Mammary epithelial cell (primary cell): Measurements from ENCODE around the gene HADH.

Source experiments
- EZH2 ChIP-seq: IDR thresholded peaks from 2 replicates; pipeline ENCODE4 v1.6.1; 2012; ENCODE audit warnings: low read length, inconsistent platforms, borderline replicate concordance
- TF ChIP-seq, protein P1 (sequence below), 2 donors: IDR thresholded peaks in 1 of 2; conservative IDR thresholded peaks in 1 of 2; 2 replicates each; pipeline ENCODE4 v1.5.1; 2011 to 2012; ENCODE audit warnings: inconsistent platforms in 2 of 2, low read length in 2 of 2, mild to moderate bottlenecking in 2 of 2, control low read depth in 1 of 2, low read depth in 1 of 2; ENCODE audit not compliant: insufficient read depth in 1 of 2; ENCODE audit errors: extremely low read depth in 1 of 2

DNA sequence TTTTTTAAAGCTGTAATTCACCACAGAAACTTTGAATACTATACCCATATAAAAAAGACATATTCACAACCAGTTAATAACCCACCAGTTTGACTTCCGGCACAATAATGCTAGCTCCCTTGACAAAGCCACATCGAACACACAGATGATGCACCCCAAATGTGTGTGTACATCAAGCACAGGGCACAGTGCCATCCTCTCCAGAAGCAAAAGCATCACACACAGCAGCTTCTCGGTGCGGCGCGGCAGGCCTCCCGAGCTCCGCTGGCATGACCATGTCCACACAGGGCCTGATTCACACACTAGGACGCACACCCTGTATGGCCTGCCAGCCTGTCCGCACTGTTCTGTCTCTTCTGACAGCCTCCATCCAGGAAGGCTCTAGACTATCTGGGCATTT is 91.1 kb downstream of the HADH start:
- TF ChIP-seq, protein P1, sequence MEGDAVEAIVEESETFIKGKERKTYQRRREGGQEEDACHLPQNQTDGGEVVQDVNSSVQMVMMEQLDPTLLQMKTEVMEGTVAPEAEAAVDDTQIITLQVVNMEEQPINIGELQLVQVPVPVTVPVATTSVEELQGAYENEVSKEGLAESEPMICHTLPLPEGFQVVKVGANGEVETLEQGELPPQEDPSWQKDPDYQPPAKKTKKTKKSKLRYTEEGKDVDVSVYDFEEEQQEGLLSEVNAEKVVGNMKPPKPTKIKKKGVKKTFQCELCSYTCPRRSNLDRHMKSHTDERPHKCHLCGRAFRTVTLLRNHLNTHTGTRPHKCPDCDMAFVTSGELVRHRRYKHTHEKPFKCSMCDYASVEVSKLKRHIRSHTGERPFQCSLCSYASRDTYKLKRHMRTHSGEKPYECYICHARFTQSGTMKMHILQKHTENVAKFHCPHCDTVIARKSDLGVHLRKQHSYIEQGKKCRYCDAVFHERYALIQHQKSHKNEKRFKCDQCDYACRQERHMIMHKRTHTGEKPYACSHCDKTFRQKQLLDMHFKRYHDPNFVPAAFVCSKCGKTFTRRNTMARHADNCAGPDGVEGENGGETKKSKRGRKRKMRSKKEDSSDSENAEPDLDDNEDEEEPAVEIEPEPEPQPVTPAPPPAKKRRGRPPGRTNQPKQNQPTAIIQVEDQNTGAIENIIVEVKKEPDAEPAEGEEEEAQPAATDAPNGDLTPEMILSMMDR (conservative IDR thresholded peaks at IDR 0.05 in 1 of 2, IDR thresholded peaks at IDR 0.05 in 1 of 2; ENCODE audit: extremely low read depth in 1 of 2, insufficient read depth in 1 of 2, low read depth in 1 of 2, low read length in 2 of 2), result no peak
- TF ChIP-seq EZH2, result no peak
